Upper lobe of left lung (tissue), 6 donors: ENCODE measurements around the gene RHCE. TPM values are rescaled to one million over a fixed set of nuclear protein-coding genes. Genes with fewer than 3 reads are reported as not detected.

Experiments used
- ATAC-seq, 2 donors: fragments of 200-7000 bp; cut with Tn5 transposase; one replicate each; pipeline ENCODE4 v1.9.1; 2022; ENCODE audit warnings: mild to moderate bottlenecking in 2 of 2, moderate library complexity in 2 of 2; ENCODE audit not compliant: low FRiP score in 2 of 2
- DNase-seq, 2 donors: peaks; one replicate each; pipeline ENCODE4 v3.0.0-alpha.2; 2019 to 2020
- H3K27ac ChIP-seq, 4 donors: fragments of 200-600 bp; sonication (generic); one replicate each; pipeline ENCODE4 v1.5.1; 2016 to 2019
- H3K27me3 ChIP-seq, 4 donors: fragments of 200-600 bp; sonication (generic); one replicate each; pipeline ENCODE4 v1.5.1; 2017 to 2019
- H3K36me3 ChIP-seq, 4 donors: fragments of 200-600 bp; sonication (generic); one replicate each; pipeline ENCODE4 v1.5.1; 2016 to 2019
- H3K4me1 ChIP-seq, 4 donors: fragments of 200-600 bp; sonication (generic); one replicate each; pipeline ENCODE4 v1.5.1; 2018 to 2019
- H3K4me3 ChIP-seq, 4 donors: fragments of 200-600 bp; sonication (generic); one replicate each; pipeline ENCODE4 v1.5.1; 2017 to 2019; ENCODE audit warnings: mild to moderate bottlenecking in 2 of 4, moderate library complexity in 1 of 4
- H3K9me3 ChIP-seq, 4 donors: fragments of 200-600 bp; sonication (generic); one replicate each; pipeline ENCODE4 v1.5.1; 2018 to 2019
- CTCF ChIP-seq, 6 experiments: fragments of 450-650 bp in 4 of 6; fragments of 200-600 bp in 2 of 6; sonication (generic) in 2 of 6; IDR thresholded peaks; one replicate each; pipeline ENCODE4 v1.5.1; 2016 to 2019; ENCODE audit warnings: antibody characterized with exemption in 6 of 6
- EP300 ChIP-seq, 4 donors: sonication (generic); formaldehyde crosslinking; IDR thresholded peaks; one replicate each; pipeline ENCODE4 v1.5.1; 2017; ENCODE audit warnings: antibody characterized with exemption in 4 of 4, control low read depth in 2 of 4
- POLR2A ChIP-seq, 4 donors: fragments of 450-650 bp; IDR thresholded peaks; one replicate each; pipeline ENCODE4 v1.5.1; 2016 to 2017; ENCODE audit warnings: antibody characterized with exemption in 4 of 4, mild to moderate bottlenecking in 2 of 4
- POLR2AphosphoS5 ChIP-seq, 2 donors: sonication (generic); formaldehyde crosslinking; IDR thresholded peaks; one replicate each; pipeline ENCODE4 v1.5.1; 2017; ENCODE audit warnings: antibody characterized with exemption in 2 of 2
- WGBS, 2 donors: methylation state at CpG; one replicate each; pipeline ENCODE4 v1.1.5; 2017 to 2018; 5-methylcytosine and 5-hydroxymethylcytosine counted together
- total RNA-seq, 6 donors: library from RNA; depleted of rRNA in 4 of 6; stranded (reverse); fragments of >200 nt in 4 of 6; gene quantifications; one replicate each; pipeline versions ENCODE4 v1.1.0 to v1.2.1, GENCODE V29; 2016 to 2021
- donor health status: DM: no; HTN: no; CAD: no; lungs with moderate emphysema.
- donor health status: DM: no; HTN: yes; CAD: no; lungs with severe emphysema.

Gene RHCE
- total RNA-seq, 6 donors from 2014 or later = 0.34 to 2.4 (median 2.1) TPM; not detected in 1

- H3K9me3 ChIP-seq = no peaks in the 10 kb centered on the region
- peaks cover 8 to 95% (median 63%) of the 10 kb centered on the region in 4 donors for H3K36me3 ChIP-seq
- no peak for TF ChIP-seq CTCF (IDR thresholded peaks at IDR 0.05)
- no peak for TF ChIP-seq POLR2AphosphoS5 (IDR thresholded peaks at IDR 0.05)
- no peak for TF ChIP-seq POLR2A (IDR thresholded peaks at IDR 0.05)
- TF ChIP-seq EP300 (IDR thresholded peaks at IDR 0.05) = no peak
- DNase-seq (no peak), ATAC-seq (no peak)
- no peak overlapping the region for H3K27ac ChIP-seq
- no peak overlapping the region for H3K4me3 ChIP-seq
- H3K27me3 ChIP-seq = no peaks in the 10 kb centered on the region
- H3K4me1 ChIP-seq = no peaks in the 10 kb centered on the region
These were observed 64.2 kb downstream of the RHCE start for GRCh38 chr1:25356441-25356840.

DNA sequence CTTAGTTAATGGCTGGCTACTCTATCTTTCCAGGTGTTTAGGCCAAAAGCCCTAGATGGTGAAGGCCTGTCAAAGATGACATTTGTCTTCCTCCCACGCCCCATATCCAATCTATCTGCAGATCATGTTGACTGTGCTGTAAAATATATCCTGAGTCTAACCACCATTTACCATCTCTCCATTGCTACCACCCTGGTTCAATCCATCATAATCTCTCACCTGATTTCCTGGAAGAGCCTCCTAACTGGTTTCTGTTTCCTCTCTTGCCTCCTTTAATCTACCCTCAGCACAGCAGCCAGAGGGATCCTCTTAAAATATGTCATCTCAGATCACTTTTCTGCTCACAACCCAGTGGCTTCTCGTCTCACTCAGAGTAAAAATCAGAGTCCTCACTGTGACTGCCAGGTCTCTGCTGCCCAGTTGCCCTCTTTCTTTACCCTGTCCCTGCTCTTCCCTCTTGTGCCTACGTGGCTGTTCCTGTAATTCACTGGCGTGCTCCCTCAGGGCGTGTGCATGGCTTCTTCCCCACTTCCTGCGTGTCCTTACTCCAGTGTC is 64.7 kb downstream of the RHCE start:
- Histone ChIP-seq H3K4me1 (no peaks in the 10 kb centered on the region), H3K4me3 (no peak overlapping the region), H3K27me3 (no peaks in the 10 kb centered on the region), H3K9me3 (no peaks in the 10 kb centered on the region), H3K27ac (no peak overlapping the region), H3K36me3 (peaks cover 8 to 90% (median 58%) of the 10 kb centered on the region in 4 donors)
- 73% methylated on average over 6 of the region's 6 CpGs for WGBS, 2 donors
- DNase-seq (no peak), ATAC-seq (no peak)
- TF ChIP-seq CTCF (IDR thresholded peaks at IDR 0.05) = no peak
- TF ChIP-seq POLR2A (IDR thresholded peaks at IDR 0.05) = no peak
- no peak for TF ChIP-seq POLR2AphosphoS5 (IDR thresholded peaks at IDR 0.05)
- TF ChIP-seq EP300 (IDR thresholded peaks at IDR 0.05) = no peak

DNA sequence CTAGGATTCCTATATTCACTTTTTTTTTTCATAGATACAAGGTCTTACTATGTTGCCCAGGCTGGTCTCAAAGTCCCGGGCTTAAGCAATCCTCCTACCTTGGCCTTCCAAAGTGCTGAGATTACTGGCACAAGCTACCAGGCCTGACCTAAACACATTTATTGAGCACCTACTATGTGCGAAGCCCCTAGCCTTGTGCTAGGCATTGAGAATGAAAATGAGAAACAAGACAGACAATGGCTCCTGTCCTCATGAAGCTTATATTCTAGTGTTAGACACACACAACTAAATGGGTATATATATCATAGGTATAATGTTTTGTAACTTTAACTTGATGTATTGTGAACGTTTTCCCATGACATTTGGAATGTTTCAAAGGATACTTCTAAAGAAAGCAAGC is 71.0 kb downstream of the RHCE start:
- 90 to 99% methylated on average over 3 of the region's 3 CpGs for WGBS, 2 donors
- TF ChIP-seq POLR2A (IDR thresholded peaks at IDR 0.05) (no peak), POLR2AphosphoS5 (IDR thresholded peaks at IDR 0.05) (no peak), EP300 (IDR thresholded peaks at IDR 0.05) (no peak)
- H3K27me3 ChIP-seq = no peaks in the 10 kb centered on the region
- H3K9me3 ChIP-seq = no peaks in the 10 kb centered on the region
- no peak overlapping the region for H3K27ac ChIP-seq
- DNase-seq (no peak), ATAC-seq (no peak)
- H3K4me3 ChIP-seq = no peak overlapping the region
- peaks cover 14 to 82% (median 30%) of the 10 kb centered on the region in 4 donors for H3K36me3 ChIP-seq
- no peaks in the 10 kb centered on the region for H3K4me1 ChIP-seq

- peaks cover 6 to 79% (median 19%) of the 10 kb centered on the region in 4 donors for H3K36me3 ChIP-seq
- TF ChIP-seq POLR2AphosphoS5 (IDR thresholded peaks at IDR 0.05) = no peak
- no peak for TF ChIP-seq POLR2A (IDR thresholded peaks at IDR 0.05)
- no peak for TF ChIP-seq EP300 (IDR thresholded peaks at IDR 0.05)
- TF ChIP-seq CTCF (IDR thresholded peaks at IDR 0.05) = no peak
- H3K4me3 ChIP-seq = no peak overlapping the region
- no peaks in the 10 kb centered on the region for H3K4me1 ChIP-seq
- H3K27ac ChIP-seq = no peak overlapping the region
- H3K27me3 ChIP-seq = no peaks in the 10 kb centered on the region
- no peaks in the 10 kb centered on the region for H3K9me3 ChIP-seq
- ATAC-seq (no peak), DNase-seq (no peak)
- 82 to 88% methylated on average over 2 of the region's 2 CpGs for WGBS, 2 donors
These were observed 73.1 kb downstream of the RHCE start for GRCh38 chr1:25347556-25347955.

DNA sequence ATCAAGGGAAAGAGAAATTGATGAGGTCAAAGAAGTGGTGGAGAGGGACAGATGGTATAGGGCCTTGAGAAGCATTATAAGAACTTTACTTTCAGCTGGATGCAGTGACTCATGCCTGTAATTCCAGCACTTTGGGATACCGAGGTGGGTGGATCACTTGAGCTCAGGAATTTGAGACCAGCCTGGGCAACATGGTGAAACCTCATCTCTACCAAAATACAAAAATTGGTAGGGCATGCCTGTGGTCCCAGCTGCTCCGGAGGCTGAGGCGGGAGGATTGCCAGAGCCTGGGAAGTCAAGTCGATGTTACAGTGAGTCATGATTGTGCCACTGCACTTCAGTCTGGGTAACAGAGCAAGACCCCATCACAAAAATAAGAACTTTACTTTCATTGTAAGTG is 76.8 kb downstream of the RHCE start:
- no peak for TF ChIP-seq POLR2AphosphoS5 (IDR thresholded peaks at IDR 0.05)
- no peak for TF ChIP-seq POLR2A (IDR thresholded peaks at IDR 0.05)
- TF ChIP-seq EP300 (IDR thresholded peaks at IDR 0.05) = no peak
- no peak for TF ChIP-seq CTCF (IDR thresholded peaks at IDR 0.05)
- H3K27ac ChIP-seq = no peak overlapping the region
- H3K4me3 ChIP-seq = no peak overlapping the region
- peaks cover 6 to 54% (median 15%) of the 10 kb centered on the region in 4 donors for H3K36me3 ChIP-seq
- no peaks in the 10 kb centered on the region for H3K9me3 ChIP-seq
- no peak for DNase-seq
- no peak for ATAC-seq
- H3K4me1 ChIP-seq = peaks cover 11 to 28% (median 20%) of the 10 kb centered on the region in 4 donors
- no peaks in the 10 kb centered on the region for H3K27me3 ChIP-seq
- 82 to 83% methylated on average over 4 of the region's 4 CpGs for WGBS, 2 donors
